ENCODE results near the gene NIPSNAP2.
A peak's percentile ranks its signal among the peaks of the same experiment; 100 is the strongest.
"Not testable (repeated sequence)": the region's sequence is repeated elsewhere in the genome, so short reads cannot be mapped to it uniquely, and the experiment has no call there.

Gene NIPSNAP2

GRCh38 chr7:56046721-56047445 lies 82.5 kb downstream of the NIPSNAP2 start:
- Histone ChIP-seq H3K27me3 (ENCODE audit: low read depth) (no peaks in the 10 kb centered on the region), H3K36me3 (replicated peaks) (peaks cover 2% of the 10 kb centered on the region), H3K4me1 (peaks cover 36% of the 10 kb centered on the region), H3K4me3 (no peak overlapping the region), H3K9me3 (no peaks in the 10 kb centered on the region)
- in situ Hi-C loops (cut with MboI; ENCODE audit: low sequenced_read_pairs) = no loop called here
- peak; percentile 71 to 97 for DNase-seq (ENCODE audit: low spot score in 2 of 2)

GRCh38 chr7:56047446-56048116 lies 83.2 kb downstream of the NIPSNAP2 start:
- H3K9me3 ChIP-seq; in situ Hi-C loops (cut with MboI; ENCODE audit: low sequenced_read_pairs); DNase-seq (ENCODE audit: low spot score in 2 of 2); H3K27me3 ChIP-seq (ENCODE audit: low read depth); H3K4me3 ChIP-seq; H3K36me3 ChIP-seq (replicated peaks): not testable (repeated sequence)
- H3K4me1 ChIP-seq = peaks cover 36% of the 10 kb centered on the region

GRCh38 chr7:56048245-56048644 lies 83.9 kb downstream of the NIPSNAP2 start:
- in situ Hi-C loops (cut with MboI; ENCODE audit: low sequenced_read_pairs) = no loop called here
- H3K27me3 ChIP-seq (ENCODE audit: low read depth) = no peaks in the 10 kb centered on the region
- no peak for DNase-seq (ENCODE audit: low spot score in 2 of 2)
- H3K4me1 ChIP-seq = peaks cover 39% of the 10 kb centered on the region
- peaks cover 12% of the 10 kb centered on the region for H3K36me3 ChIP-seq (replicated peaks)
- H3K9me3 ChIP-seq = no peaks in the 10 kb centered on the region
- no peak overlapping the region for H3K4me3 ChIP-seq

- H3K9me3 ChIP-seq; H3K4me3 ChIP-seq; H3K27me3 ChIP-seq (ENCODE audit: low read depth); in situ Hi-C loops (cut with MboI; ENCODE audit: low sequenced_read_pairs): not testable (repeated sequence)
- peak; percentile 19 to 79 for DNase-seq (ENCODE audit: low spot score in 2 of 2)
- H3K36me3 ChIP-seq (replicated peaks) = peaks cover 17% of the 10 kb centered on the region
- peaks cover 43% of the 10 kb centered on the region for H3K4me1 ChIP-seq
Measured at GRCh38 chr7:56048763-56049162, 84.4 kb downstream of the NIPSNAP2 start.
